Mucosa of stomach (tissue), 1 donor: ENCODE data around the gene NQO2.
"Not testable (repeated sequence)": the region's sequence is repeated elsewhere in the genome, so short reads cannot be mapped to it uniquely, and the experiment has no call there.

Source experiments
- H3K27me3 ChIP-seq: one replicate; pipeline ENCODE4 v1.7.0; 2013; ENCODE audit warnings: mild to moderate bottlenecking, low read length; ENCODE audit not compliant: control insufficient read depth, insufficient read depth
- H3K36me3 ChIP-seq: one replicate; pipeline ENCODE4 v1.7.0; 2013; ENCODE audit warnings: low read length; ENCODE audit not compliant: control insufficient read depth, insufficient read depth
- H3K4me1 ChIP-seq: one replicate; pipeline ENCODE4 v1.7.0; 2013; ENCODE audit warnings: mild to moderate bottlenecking, low read length; ENCODE audit not compliant: control insufficient read depth, insufficient read depth
- H3K4me3 ChIP-seq: one replicate; pipeline ENCODE4 v1.7.0; 2013; ENCODE audit warnings: low read length
- H3K9ac ChIP-seq: one replicate; pipeline ENCODE4 v1.7.0; 2013; ENCODE audit warnings: mild to moderate bottlenecking, low read length, moderate library complexity
- H3K9me3 ChIP-seq: one replicate; pipeline ENCODE4 v1.7.0; 2013; ENCODE audit warnings: mild to moderate bottlenecking, low read length, moderate library complexity; ENCODE audit not compliant: control insufficient read depth
- donor health status: Pancreatic carcinoma.

The NQO2 gene

DNA sequence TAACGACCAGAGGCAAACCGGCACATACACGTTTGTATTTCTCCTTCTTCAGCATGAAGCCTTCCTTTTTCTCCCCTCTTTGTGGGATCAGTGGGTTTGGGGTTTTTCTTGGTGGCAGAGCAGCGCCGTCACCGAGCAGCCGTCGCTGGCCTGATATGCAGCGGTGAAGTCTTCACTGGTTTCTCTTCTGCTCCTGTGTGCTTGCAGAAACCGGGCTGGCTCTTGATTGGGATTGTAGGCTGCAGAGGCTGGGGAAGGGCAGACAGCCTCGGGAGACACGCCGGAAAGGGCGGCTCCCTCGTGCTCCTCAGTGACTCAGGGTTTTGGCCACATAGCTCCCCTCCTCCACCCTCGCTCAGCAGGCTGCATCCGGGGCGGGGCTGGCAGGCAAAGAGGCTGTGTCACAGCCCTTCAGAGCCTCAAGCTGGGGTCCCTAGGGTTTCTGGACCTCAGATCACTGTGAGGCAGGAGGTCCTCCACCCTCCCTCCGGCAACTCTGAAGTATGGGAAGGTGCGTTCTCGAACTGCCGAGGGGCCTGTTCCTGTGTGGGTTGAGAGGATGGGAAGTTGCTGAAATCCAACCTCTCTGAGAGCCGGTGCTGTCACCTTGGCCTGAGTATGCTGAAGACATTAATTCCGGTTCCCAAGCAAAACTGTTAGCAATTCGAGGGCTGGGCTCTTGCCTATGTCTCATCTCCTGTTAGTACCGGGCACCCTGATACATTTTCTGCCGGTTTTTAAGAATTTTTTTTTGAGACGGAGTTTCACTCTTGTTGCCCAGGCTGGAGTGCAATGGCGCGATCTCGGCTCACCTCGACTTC is 24.2 kb downstream of the NQO2 start:
- peaks cover 11% of the 10 kb centered on the region for H3K4me1 ChIP-seq
- peak overlapping the region; percentile 60 for H3K9ac ChIP-seq
- H3K4me3 ChIP-seq: peak overlapping the region; percentile 38
- no peaks in the 10 kb centered on the region for H3K36me3 ChIP-seq
- H3K27me3 ChIP-seq: no peaks in the 10 kb centered on the region
- no peaks in the 10 kb centered on the region for H3K9me3 ChIP-seq

DNA sequence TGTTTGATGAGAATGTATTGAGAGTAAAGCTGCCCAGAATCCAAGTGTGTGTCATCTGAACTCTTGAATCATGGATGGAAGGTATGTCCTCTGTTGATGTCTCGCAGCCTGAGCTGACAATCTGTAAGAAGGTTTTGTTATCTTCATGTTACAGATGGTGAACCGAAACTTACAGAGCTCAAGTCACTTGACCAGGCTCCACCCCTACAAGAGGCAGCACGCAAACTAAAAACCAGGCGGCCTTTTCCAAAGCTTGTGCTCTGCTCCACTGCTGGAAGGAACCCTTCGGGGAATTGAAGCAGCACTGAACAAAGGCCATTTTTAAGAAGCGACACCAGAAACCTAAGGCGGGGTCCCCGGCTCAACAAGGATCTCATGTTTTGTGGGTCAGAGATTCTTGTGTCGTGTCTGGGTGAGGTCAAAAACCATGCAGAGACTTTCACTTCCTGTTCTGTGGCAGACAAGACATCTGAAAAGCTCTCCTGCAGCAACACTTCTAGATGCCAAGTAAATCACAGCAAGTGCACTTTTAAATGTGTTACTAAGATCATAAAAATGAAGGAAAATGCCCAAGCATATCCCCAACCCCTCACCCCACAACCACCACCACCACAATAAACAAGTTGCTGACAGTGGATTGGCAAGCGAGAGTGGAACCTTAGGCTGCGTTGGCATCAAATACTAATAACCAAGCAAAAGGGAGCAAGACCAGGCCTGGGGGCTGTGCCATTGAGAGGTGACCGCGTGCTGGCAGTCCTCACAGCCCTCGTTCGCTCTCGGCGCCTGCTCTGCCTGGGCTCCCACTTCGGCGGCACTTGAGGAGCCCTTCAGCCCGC is 27.3 kb downstream of the NQO2 start:
- Histone ChIP-seq H3K4me1 (peaks cover 11% of the 10 kb centered on the region), H3K27me3 (no peaks in the 10 kb centered on the region), H3K4me3 (no peak overlapping the region), H3K9me3 (no peaks in the 10 kb centered on the region), H3K36me3 (no peaks in the 10 kb centered on the region), H3K9ac (no peak overlapping the region)

DNA sequence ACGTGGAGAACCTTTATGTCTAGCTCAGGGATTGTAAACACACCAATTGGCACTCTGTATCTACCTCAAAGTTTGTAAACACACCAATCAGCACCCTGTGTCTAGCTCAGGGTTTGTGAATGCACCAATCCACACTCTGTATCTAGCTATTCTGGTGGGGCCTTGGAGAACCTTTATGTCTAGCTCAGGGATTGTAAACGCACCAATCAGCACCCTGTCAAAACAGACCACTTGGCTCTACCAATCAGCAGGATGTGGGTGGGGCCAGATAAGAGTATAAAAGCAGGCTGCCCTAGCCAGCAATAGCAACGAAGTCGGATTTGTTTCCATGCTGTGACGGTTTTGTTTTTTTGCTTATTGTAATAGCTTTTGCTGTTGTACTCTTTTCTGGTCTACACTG is 28.5 kb downstream of the NQO2 start:
- not testable (repeated sequence) for H3K36me3 ChIP-seq, H3K27me3 ChIP-seq, H3K9me3 ChIP-seq, H3K9ac ChIP-seq, H3K4me3 ChIP-seq
- H3K4me1 ChIP-seq: peaks cover 11% of the 10 kb centered on the region

DNA sequence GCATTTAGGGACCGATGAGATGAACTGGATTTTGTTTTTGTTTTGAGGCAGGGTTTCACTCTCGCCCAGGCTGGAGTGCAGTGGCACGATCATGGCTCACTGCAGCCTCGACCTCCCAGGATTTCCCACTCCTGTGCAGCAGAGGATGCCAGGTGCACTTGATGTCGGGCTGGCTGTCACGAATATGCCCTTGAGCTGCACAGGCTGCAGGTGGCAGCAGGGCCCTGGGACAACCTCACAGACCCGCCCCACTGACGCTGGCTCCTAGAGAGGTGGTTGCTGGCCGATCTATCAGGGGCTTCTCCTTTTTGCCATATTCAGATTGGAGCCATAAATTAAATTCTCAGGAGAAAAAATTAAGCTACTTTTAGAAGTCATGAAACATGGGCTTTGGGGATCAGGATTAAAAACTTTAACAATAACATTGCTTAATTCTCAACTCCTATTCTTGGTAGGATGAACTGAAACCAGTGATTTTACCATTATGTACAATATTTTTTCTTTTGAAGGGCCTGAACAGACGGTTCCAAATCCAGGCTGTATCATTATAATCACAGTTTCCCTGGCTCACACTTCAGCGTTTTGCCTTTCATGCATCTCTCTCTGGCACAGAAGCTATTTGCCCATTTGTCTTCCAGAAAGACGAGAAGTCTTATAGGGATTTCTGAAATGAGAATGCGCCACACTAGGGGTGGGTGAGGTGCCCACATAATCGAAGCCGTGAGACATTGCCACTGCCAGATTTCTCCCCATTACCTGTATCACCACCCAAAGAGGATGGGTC is 32.4 kb downstream of the NQO2 start:
- Histone ChIP-seq H3K36me3 (no peaks in the 10 kb centered on the region), H3K4me3 (no peak overlapping the region), H3K9me3 (no peaks in the 10 kb centered on the region), H3K9ac (no peak overlapping the region), H3K27me3 (no peaks in the 10 kb centered on the region), H3K4me1 (no peaks in the 10 kb centered on the region)

DNA sequence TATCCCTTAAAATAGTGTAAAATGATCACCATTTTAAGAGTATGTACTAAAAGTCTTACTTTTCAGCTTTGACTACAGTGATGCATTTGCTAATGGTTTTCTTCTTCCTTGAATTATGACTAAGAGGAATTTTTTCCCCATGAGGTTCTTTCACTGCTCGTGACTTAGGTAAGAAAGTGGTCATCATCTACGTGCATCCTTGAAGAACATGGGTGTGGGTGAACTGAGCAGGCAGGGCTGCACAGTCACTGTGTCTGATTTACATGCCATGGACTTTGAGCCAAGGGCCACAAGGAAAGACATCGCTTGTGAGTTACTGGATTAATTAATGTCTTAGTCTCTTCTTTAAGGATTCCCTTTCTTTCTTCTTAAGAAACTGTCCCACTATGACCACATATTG is 33.3 kb downstream of the NQO2 start:
- H3K36me3 ChIP-seq: no peaks in the 10 kb centered on the region
- no peaks in the 10 kb centered on the region for H3K9me3 ChIP-seq
- H3K9ac ChIP-seq: no peak overlapping the region
- H3K4me3 ChIP-seq: no peak overlapping the region
- no peaks in the 10 kb centered on the region for H3K27me3 ChIP-seq
- H3K4me1 ChIP-seq: no peaks in the 10 kb centered on the region

DNA sequence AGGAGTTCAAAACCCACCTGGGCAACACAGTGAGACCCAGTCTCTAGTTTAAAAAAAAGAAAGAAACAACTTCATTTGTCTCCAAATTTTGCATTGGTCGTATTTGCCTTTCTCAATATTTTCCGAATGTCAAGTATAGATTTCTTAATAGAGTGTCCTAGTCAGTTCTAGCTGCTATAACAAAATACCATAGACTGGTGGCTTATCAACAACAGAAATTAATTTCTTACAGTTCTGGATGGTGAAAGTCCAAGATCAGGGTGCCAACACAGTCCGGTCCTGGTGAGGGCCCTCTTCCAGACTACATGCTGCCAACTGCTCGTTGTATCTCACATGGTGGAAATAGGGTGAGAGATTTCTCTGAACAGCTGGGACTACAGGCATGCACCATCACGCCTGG is 34.0 kb downstream of the NQO2 start:
- H3K36me3 ChIP-seq: no peaks in the 10 kb centered on the region
- no peak overlapping the region for H3K4me3 ChIP-seq
- H3K9me3 ChIP-seq: no peaks in the 10 kb centered on the region
- H3K27me3 ChIP-seq: no peaks in the 10 kb centered on the region
- H3K9ac ChIP-seq: no peak overlapping the region
- no peaks in the 10 kb centered on the region for H3K4me1 ChIP-seq

DNA sequence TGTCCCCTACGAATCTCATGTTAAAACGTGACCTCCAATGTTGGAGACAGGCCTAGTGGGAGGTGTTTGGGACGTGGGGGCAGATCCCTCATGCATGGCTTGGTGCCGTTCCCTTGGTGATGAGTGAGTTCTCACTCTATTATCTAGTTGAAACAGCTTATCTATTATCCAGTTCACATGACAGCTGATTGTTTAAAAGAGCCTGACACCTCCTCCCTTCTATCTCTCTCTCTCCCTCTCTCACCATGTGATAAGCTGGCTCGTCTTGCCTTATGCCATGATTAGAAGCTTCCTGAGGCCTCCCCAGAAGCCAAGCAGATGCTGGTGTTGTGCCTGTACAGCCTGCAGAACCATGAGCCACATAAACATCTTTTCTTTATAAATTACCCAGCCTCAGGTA is 35.7 kb downstream of the NQO2 start:
- no peak overlapping the region for H3K9ac ChIP-seq
- no peaks in the 10 kb centered on the region for H3K36me3 ChIP-seq
- no peaks in the 10 kb centered on the region for H3K9me3 ChIP-seq
- no peak overlapping the region for H3K4me3 ChIP-seq
- H3K27me3 ChIP-seq: no peaks in the 10 kb centered on the region
- no peaks in the 10 kb centered on the region for H3K4me1 ChIP-seq

DNA sequence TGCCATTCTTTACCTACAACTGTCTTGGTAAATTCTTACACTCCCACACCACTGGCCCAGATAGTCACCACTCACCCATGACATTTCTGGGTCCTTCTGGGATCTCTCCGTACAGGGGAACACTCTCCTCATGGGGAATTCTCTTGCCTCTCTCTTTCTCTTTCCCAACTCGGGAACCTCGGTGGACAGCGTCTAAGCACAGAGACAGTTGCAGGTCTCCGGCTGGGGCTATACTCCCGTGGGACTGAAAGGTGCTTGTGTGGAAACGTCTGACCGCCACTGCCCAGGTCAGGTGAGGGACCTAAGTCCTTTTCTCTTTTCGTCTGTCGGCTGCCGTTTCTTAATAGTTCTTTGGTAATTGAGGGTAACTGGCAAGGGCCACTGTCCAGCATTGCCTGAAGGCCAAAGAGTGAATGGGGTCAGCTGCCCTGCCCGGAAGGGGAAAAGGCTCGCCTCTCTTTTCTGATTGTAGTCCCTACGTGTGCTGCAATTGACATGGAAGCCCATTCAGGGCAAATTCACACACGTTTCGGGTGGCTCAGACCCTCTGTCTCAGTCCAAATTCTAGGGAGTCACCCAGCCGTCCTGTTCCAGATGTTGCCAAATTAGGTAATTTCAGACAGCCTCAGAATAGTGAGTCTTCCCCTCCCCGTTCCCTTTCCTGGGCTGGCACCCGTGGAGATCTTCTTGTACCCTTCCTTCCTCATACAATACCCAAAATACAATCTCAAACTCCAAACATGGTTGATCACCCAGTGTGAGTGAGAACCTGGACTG is 37.4 kb downstream of the NQO2 start:
- Histone ChIP-seq H3K9ac (no peak overlapping the region), H3K9me3 (no peaks in the 10 kb centered on the region), H3K27me3 (no peaks in the 10 kb centered on the region), H3K4me1 (no peaks in the 10 kb centered on the region), H3K36me3 (no peaks in the 10 kb centered on the region), H3K4me3 (no peak overlapping the region)

DNA sequence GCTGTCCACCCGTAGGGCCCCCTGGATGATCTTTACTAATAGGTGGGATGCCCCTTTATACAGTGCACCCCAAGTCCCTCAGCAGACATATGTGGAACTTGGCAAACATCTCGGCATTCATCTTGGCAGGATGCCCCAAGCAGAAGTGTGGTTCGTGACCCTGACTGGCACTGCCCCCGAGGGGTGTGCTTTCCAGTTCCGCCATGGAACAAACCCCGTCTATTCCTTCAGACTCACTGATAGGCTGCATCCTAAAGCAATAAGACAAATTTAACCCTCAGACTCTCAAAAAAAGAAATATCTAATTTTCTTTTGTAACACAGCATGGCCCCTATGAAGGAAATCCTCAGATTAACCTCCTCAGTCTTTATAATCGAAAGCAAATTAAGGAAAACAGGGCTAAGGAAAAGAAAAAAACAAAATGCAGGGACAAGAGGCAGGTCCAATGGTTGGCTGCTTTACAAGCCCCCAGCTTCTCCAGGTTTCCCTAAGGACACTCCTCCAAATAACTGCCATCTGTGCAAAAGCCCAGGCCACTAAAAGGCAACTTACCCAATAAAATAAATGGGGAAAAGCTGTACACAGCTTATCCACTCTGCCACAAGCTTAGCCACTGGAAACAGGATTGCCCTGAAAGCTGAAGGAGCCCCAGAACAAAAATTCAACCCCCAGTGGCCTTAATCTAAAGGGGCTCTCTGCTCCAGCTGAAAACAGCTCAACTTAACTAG is 38.1 kb downstream of the NQO2 start:
- Histone ChIP-seq H3K36me3 (no peaks in the 10 kb centered on the region), H3K9me3 (no peaks in the 10 kb centered on the region), H3K9ac (no peak overlapping the region), H3K27me3 (no peaks in the 10 kb centered on the region), H3K4me3 (no peak overlapping the region), H3K4me1 (no peaks in the 10 kb centered on the region)

DNA sequence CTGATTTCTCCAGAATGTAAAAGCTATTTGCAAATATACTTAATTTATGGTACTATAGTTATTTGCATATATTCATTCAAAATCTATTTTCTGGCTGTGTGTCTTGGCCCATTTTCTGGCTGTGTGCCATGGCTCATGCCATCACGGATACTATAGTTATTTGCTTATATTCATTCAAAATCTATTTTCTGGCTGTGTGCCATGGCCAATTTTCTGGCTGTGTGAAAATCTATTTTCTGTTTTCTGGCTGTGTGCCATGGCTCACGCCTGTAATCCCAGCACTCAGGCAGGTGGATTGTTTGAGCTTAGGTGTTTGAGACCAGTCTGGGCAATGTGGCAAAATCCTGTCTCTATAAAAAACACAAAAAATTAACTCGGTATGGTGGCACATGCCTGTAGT is 39.7 kb downstream of the NQO2 start:
- Histone ChIP-seq H3K9ac (no peak overlapping the region), H3K9me3 (no peaks in the 10 kb centered on the region), H3K36me3 (no peaks in the 10 kb centered on the region), H3K4me3 (no peak overlapping the region), H3K27me3 (no peaks in the 10 kb centered on the region), H3K4me1 (no peaks in the 10 kb centered on the region)

DNA sequence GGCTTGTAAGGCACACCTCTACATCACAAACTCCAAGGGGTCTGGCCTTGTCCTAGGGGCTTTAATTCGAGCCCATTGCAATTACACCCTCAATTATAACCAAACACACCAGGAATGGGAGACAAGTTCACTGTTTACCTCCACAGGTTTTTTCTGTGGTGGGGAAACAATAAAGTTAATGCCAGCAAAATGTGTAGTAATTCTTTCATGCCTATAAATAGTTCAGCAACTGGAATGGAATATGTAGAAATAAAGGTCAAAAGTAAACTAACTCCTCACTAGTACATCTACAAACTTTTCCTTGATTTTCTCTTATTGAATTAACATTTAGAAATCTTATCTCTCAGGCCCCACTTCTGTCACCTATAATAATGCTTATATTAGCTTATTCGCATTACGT is 41.5 kb downstream of the NQO2 start:
- H3K4me1 ChIP-seq: no peaks in the 10 kb centered on the region
- H3K36me3 ChIP-seq: no peaks in the 10 kb centered on the region
- H3K9me3 ChIP-seq: no peaks in the 10 kb centered on the region
- no peak overlapping the region for H3K4me3 ChIP-seq
- no peaks in the 10 kb centered on the region for H3K27me3 ChIP-seq
- no peak overlapping the region for H3K9ac ChIP-seq
